Uterus (tissue), 4 donors: ENCODE data around the gene EYS. TPM values are rescaled to one million over a fixed set of nuclear protein-coding genes. Genes with fewer than 3 reads are reported as not detected.

Experiments
- DNase-seq, 2 donors: peaks; one replicate each; pipeline ENCODE4 v3.0.0-alpha.2; 2019 to 2020
- H3K27ac ChIP-seq, 2 donors: fragments of 200-600 bp; sonication (generic); 1 replicate in 1 of 2; 2 replicates in 1 of 2; pipeline ENCODE4 v1.5.1; 2016 to 2018
- H3K27me3 ChIP-seq, 2 donors: fragments of 200-600 bp; sonication (generic); one replicate each; pipeline ENCODE4 v1.5.1; 2018 to 2019; ENCODE audit warnings: control low read depth in 1 of 2
- H3K36me3 ChIP-seq, 2 donors: fragments of 200-600 bp; sonication (generic); one replicate each; pipeline ENCODE4 v1.5.1; 2019; ENCODE audit warnings: control low read depth in 1 of 2
- H3K4me1 ChIP-seq, 2 donors: fragments of 200-600 bp; sonication (generic); one replicate each; pipeline ENCODE4 v1.5.1; 2018 to 2019; ENCODE audit warnings: control low read depth in 1 of 2
- H3K4me3 ChIP-seq, 2 donors: fragments of 200-600 bp; sonication (generic); 1 replicate in 1 of 2; 2 replicates in 1 of 2; pipeline ENCODE4 v1.5.1; 2018 to 2019; ENCODE audit warnings: mild to moderate bottlenecking in 1 of 2
- H3K9me3 ChIP-seq, 2 donors: fragments of 200-600 bp; sonication (generic); one replicate each; pipeline ENCODE4 v1.5.1; 2019; ENCODE audit warnings: control low read depth in 1 of 2
- CTCF ChIP-seq, 4 experiments: fragments of 200-600 bp in 2 of 4; fragments of 450-650 bp in 2 of 4; sonication (generic) in 2 of 4; IDR thresholded peaks; one replicate each; pipeline ENCODE4 v1.5.1; 2016 to 2019; ENCODE audit warnings: antibody characterized with exemption in 4 of 4, mild to moderate bottlenecking in 2 of 4, moderate library complexity in 1 of 4
- POLR2A ChIP-seq, 2 donors: fragments of 450-650 bp; IDR thresholded peaks; one replicate each; pipeline ENCODE4 v1.6.1; 2016; ENCODE audit warnings: antibody characterized with exemption in 2 of 2, mild to moderate bottlenecking in 1 of 2, moderate library complexity in 1 of 2
- intact Hi-C: fragments of 100-400 bp; cut with DNase I; formaldehyde crosslinking; loops from one replicate; pipeline ENCODE4 v1.15.1; 2023; ENCODE audit warnings: low total_unique reads
- total RNA-seq, 4 donors: library from RNA; depleted of rRNA in 3 of 4; stranded (reverse); fragments of >200 nt in 3 of 4; gene quantifications; one replicate each; pipeline versions ENCODE4 v1.1.0 to v1.2.4, GENCODE V29; 2014 to 2023
- donor health status: DM: yes; HTN: yes; CAD: no.

The EYS gene
- total RNA-seq, 4 donors from 2014 or later: 1.3 TPM; not detected in 3

- TF ChIP-seq POLR2A (IDR thresholded peaks at IDR 0.05) (no peak), CTCF (IDR thresholded peaks at IDR 0.05) (no peak)
- no peak overlapping the region for H3K4me3 ChIP-seq
- peaks cover 0 to 2% of the 10 kb centered on the region in 2 donors for H3K36me3 ChIP-seq
- H3K4me1 ChIP-seq: no peaks in the 10 kb centered on the region
- intact Hi-C loops: no loop called here
- H3K27ac ChIP-seq: no peak overlapping the region
- no peaks in the 10 kb centered on the region for H3K27me3 ChIP-seq
- DNase-seq: no peak
- no peaks in the 10 kb centered on the region for H3K9me3 ChIP-seq
Observed at GRCh38 chr6:64054861-64055260, 1652.2 kb downstream of the EYS start.

DNA sequence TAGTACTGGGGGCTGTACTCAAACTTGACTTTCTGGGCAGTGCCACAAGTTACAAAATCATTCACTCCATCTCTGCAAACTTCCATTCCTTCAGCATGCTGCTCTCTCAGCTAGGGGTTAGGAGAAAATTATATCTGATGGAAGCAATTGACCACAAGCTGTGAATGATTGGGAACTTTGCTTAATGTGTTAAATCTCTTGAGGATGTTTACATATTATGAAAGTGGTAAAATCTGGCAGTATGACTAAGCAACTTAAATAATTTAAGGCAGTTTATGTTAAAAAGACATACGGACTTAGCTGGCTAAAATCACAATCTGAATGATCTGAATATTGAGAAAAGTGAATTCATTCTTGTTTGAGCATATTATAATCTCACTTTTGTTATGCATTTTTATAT lies 1656.4 kb downstream of the EYS start:
- Histone ChIP-seq H3K27ac (no peak overlapping the region), H3K27me3 (no peaks in the 10 kb centered on the region), H3K4me1 (no peaks in the 10 kb centered on the region), H3K9me3 (no peaks in the 10 kb centered on the region), H3K36me3 (peaks cover 0 to 2% of the 10 kb centered on the region in 2 donors), H3K4me3 (no peak overlapping the region)
- no peak for DNase-seq
- TF ChIP-seq CTCF (IDR thresholded peaks at IDR 0.05) (no peak), POLR2A (IDR thresholded peaks at IDR 0.05) (no peak)
- intact Hi-C loops: no loop called here

DNA sequence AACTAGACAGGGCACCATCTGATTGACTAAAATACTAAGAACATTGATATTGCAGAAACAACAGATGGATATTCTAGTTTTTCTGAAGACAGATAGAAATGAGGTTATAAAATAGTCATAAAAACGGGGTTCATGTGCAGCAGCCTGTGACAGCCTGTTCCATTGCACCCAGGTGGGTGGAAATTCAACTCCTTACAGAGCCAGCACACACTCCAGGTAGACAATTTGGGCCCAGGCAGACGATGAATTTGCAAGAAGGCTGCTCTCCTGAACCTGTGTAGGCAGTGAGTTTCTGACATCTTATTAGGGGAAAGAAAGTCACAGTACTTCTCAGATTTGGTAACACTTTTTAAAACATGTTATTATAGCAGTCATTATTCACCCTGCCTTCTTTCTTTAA lies 1657.3 kb downstream of the EYS start:
- no peaks in the 10 kb centered on the region for H3K4me1 ChIP-seq
- H3K4me3 ChIP-seq: no peak overlapping the region
- no peaks in the 10 kb centered on the region for H3K27me3 ChIP-seq
- H3K9me3 ChIP-seq: no peaks in the 10 kb centered on the region
- H3K27ac ChIP-seq: no peak overlapping the region
- DNase-seq: no peak
- TF ChIP-seq CTCF (IDR thresholded peaks at IDR 0.05): no peak
- no peak for TF ChIP-seq POLR2A (IDR thresholded peaks at IDR 0.05)
- intact Hi-C loops: no loop called here
- H3K36me3 ChIP-seq: peaks cover 0 to 2% of the 10 kb centered on the region in 2 donors

DNA sequence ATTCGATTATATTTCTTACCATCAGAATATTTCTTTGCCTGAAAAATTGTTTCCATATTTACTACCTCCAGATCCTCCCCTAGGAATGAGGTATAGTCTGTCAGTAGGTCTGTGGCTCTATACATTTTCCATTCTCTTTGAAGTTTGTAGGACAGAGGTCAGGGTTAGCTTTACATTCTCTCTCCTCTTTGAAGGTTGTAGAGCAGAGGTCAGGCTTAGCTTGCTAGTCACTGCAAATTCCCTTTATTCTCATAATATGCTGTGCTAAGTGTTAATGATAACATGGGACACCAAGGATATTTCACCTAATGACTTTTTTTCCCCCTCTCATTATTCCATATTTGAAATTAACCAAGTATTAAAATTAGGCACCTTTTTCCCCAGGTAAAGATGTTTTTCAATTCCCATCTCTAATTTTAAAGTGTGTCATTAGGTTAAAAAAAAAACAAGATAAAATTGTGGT lies 1660.2 kb downstream of the EYS start:
- no peak overlapping the region for H3K4me3 ChIP-seq
- no peaks in the 10 kb centered on the region for H3K27me3 ChIP-seq
- no peaks in the 10 kb centered on the region for H3K36me3 ChIP-seq
- intact Hi-C loops: no loop called here
- H3K9me3 ChIP-seq: no peaks in the 10 kb centered on the region
- DNase-seq: no peak
- no peak overlapping the region for H3K27ac ChIP-seq
- no peaks in the 10 kb centered on the region for H3K4me1 ChIP-seq
- TF ChIP-seq POLR2A (IDR thresholded peaks at IDR 0.05) (no peak), CTCF (IDR thresholded peaks at IDR 0.05) (no peak)

- no peak for TF ChIP-seq CTCF (IDR thresholded peaks at IDR 0.05)
- no peaks in the 10 kb centered on the region for H3K27me3 ChIP-seq
- intact Hi-C loops: no loop called here
Observed at GRCh38 chr6:64041373-64041772, 1665.7 kb downstream of the EYS start.

More at GRCh38 chr6:64041373-64041772, 1665.7 kb downstream of the EYS start:
- no peak for DNase-seq
- Histone ChIP-seq H3K27ac (no peak overlapping the region), H3K4me1 (no peaks in the 10 kb centered on the region), H3K4me3 (no peak overlapping the region), H3K9me3 (no peaks in the 10 kb centered on the region), H3K36me3 (no peaks in the 10 kb centered on the region)
